Measurements from ENCODE around the gene MELTF.

Gene MELTF

DNA sequence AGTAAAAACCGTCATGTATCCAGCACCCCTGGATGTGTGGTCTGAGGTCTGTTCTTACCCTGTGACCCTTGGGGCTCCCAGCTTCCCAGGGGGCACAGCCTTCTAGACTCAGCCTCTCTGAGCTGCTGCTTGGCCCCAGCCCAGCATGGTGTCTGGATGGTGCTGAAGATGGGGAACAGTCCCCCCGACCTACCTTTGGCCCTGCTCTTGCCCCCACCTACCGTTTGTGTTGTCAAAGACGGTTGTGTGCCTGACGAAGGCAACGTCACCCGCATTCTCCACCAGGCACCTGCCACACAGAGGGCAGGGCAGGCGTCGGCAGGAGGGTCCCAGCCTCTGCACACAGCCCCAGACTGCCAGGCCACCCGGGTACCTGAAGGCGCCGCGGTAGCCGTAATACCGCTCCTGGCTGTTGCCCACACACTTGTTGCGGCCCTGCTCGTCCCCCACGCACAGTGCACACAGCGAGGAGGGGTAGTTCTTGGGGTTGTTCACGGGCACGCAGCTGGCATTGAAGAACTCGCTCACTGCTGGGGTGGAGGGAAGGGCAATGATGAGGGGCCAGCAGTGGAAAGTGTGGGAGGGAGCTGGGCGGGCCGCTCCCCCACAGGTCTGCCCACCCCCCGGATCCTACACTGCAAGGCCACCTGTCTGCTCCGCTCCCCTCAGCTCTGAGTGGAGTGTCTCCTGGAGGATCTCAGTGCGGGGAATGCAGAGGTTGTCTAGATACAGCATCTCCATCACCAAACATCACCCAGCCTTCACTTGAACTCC, 21.0 kb downstream of the MELTF start:
- DNase-seq, result no peak

DNA sequence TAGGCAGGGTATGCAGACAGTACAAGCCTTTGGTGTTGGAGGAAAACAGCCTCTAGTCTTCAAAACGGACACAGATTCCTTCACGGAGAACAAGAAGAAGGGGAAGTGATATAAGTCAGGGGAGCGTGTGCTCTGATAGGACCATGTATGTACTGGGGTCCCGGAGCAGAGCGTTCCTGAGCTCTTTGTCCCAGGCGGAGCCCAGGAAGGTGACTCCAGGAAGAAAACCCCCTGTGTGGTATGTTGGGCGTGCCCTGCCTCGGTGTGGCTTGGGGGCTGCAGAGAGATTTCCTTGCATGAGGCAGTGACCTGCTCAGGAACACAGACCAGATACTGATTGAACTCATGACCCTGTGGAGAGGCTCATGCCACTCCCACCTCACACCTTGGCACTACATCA, 21.7 kb downstream of the MELTF start:
- no peak for DNase-seq

DNA sequence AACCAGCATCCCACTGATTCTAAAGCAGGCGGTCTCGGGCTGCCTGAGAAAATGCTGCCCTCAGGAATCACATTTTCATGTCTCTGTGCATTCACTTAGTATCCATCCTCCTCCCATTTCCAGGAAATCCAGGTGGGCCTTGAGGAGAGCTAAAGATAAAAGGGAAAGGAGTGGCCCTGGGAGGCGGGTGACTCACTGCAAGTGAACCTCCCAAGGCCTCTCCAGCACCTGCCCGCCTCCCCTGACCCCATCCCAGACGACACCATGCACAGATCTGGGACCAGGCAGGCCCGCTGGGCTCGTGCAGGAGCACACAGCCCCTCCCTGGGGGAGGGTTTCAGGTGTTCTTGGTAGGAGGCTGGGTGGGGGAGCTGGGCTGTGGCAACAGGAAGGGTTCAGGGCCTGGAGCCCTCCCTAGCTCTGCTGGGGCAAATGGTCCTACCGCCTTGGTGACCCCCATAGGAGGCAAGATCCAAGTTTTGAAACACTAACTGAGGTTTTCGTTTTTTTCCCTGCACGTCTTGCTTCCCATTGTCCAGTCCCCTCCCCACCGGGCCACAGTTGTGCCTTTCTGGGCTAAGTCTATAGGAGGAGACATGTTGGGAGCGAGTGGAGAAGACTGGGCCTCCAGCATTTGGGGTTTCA, 22.2 kb downstream of the MELTF start:
- DNase-seq, result no peak

DNA sequence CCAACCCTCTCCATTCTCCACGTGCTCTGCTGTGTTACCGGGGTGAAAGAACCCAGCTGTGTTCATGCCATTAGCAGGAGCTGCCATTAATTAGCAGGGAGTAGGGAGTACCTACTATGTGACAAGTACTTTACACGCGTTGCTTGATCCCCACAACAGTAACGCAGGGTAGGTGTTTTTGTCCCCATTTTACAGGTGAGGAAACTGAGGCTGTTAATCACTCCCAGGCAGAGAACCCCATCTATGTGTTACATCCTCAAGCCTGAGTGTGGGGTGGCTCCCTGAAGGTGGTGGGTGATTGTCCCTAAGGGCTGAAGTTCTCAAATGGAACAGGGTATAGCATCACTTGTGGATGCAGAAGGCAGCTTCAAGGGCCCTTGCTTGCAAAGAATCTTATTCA, 22.8 kb downstream of the MELTF start:
- DNase-seq, result no peak

DNA sequence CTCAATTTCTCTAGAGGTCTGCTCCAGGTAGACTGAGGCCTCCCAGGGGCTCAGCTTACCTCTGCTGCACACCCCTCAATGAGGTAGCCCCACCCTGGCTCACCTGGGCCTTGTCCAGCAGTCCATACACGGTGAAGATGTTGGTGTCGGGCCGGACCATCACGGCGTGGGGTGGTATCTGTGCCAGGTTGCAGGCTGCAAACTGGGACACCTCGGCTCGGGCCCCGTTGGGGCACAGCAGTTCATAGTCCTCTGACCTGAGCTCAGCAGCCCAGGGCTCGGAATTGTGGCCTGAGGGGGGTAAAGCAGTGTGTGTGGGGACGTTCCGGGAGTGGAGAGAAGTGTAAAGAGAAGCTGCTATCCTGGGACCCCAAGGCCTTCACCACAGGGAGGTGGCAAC, 23.2 kb downstream of the MELTF start:
- no peak for DNase-seq

DNA sequence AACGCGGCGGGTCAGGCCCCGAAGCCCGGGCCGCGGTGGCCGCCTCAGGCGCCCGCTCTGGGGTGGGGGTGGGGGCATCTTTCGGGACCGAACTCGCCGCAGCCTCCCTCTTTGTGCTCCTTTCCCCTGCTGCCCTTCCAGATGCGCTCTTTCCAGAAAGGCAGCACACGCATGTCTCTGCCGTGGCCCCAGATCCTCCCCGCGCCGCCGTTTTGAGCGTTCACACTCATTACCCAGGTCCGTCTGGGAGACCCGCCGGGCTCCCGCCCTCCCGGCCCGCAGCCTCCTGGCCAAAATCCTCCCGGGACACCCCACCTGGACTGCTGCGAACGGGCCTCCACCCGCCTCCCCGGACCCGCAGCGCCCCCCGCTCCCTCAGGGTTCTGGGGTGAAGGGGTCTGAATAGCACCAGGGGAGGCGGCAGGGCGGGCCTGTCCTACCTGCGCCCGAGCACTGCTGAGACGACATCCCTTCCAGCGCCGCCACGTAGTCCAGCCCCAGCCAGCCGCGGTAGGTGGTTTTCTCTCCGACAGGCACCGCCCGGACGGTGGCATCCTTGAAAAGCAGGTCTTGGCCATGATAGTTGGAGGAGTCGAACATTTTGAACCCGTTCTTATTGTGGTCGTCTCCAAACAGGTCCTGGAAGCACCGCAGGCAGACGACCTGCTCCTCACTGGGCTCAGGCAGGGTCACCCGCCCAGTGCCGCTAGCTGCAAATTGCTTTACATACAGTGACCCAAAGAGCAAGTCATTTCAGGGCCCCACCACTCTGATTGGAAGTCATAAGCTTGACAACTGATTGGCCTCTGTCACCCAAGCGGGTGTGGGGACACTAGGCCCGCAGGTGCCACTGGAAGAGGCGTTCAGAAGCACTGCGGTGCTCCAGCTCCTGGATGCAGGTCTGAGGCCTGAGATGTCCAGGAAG, 25.9 kb downstream of the MELTF start:
- peak; percentile 15 for DNase-seq

DNA sequence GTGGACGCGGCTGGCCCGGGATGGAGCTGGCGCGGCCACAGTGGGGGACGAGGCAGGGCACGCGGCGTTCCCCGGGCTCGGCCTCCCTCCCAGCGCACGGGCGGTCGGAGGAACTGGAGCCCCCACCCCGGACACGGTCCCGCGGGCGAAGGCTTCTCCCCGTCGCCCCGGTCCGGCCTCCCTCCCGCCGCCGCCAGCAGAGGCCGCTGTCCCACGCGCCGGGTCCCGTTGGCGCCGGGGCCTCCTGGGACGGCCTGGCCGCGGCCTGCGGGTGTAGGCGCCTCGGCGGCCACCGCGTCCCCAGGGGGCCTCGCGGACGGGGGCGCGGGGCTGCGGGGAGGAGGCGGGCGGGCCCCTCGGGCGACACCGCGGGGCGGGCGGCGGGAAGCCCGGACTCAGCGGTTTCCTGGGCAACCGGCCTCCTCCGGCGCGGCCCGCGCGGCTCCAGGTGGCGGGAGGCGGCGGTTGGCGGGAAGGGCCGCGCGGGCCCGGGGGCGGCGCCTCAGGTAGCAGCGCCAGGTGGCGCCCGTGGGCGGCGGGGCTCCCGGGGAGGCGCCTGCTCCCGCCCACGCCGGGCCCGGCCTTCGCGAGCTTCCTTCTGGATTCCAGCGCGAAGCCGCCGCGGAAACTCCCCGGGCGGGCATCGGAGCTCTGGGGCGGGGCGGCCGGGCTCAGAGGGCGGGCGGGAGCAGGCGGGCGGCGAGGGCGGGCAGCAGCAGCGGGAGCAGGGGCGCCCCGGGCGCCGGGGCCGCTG, 26.7 kb downstream of the MELTF start:
- DNase-seq, result peak; percentile 70

DNA sequence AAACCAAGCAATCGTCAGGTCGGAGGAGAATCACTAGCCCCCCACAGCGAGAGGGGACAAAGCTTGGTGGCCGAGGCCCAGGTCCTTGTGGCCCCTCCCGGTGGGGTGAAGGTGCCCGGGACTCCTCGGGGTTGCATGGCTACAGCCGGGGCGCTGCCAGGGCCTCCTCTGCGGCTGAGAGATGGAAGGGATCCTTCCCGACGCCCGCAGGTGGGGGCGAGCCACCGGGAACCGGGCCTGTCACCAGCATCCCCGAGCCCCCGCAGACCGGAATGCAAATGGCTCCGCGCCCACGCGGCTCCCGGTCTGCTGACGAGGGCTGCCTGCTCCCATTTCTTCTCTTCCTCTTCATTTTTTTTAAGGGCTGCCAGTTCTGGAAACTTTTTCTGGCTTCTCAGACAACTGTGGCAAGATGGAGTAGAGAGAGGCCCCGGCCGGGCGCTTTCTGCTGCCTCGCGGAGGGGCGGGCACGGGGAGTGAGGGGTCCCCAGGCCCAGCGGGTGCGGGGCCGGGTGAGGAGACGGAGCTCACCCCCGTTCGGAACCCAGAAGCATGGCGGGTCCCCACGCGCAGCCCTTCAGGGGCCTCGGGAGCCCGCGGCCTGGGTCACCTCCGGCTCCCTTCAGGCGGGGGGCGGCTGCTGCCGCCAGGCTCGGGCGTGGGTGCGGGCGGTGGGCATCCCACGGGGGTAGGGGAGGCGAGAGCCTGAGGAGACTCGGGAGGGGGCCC, 27.5 kb downstream of the MELTF start:
- peak; percentile 12 for DNase-seq

DNA sequence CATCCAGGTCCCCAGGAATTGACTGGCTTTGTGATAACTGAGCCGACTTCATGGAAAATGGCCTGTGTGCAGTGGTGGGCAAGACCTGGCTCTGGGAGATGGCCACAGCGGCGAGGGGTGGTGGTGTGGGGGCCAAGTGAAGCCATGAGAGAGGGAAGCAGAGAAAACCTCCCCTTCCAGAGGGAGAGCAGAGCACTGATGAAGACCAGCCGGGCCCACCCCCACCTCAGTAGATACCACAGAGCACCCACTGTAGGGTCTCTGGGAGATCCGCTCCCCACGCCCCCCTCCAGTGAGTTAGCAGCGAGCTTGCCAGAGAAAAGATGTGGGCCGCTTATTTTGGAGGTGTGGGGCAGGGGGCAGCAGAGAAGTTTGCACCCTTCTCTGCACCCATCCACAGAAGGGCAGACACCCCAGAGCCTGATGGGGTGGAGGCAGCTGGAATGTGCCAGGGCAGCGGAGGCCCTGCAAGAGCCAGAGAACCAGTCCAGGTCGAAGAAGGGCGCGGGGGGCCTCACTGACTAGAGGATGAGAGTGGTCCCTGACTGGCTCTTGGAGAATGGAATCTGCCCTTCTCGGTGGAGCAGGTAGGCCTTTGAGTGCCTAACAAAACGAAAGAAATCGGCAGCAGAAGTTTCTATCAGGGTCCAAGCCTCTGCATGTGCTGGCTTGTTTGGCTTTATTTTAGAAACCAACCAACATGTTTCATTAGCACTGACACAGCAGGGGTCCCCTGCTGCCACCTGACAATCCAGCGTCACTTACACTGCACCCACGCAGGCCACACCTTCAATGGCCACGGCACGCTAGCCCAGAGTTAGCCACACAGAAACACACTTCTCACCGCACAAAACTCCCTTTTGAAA, 28.3 kb downstream of the MELTF start:
- DNase-seq, result no peak

DNA sequence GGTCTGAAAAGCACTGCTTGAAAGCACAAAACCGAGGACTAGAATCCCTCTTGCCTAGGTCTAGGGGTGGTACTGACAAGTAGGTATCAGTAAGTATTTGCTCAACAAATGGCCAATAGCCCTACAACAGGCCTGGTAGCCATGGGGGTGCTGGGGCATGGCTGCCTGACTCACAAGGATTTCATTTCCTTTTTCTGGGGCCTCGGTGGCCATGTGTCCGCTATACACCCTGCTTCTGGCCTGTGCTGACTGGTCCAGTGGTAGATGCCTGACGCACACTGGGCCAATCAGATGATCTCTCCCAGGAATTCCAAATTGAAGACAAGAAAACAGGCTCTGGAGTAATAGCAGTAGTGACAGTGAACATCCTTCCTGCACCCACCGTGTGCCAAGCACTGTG, 29.4 kb downstream of the MELTF start:
- DNase-seq, result peak; percentile 9

DNA sequence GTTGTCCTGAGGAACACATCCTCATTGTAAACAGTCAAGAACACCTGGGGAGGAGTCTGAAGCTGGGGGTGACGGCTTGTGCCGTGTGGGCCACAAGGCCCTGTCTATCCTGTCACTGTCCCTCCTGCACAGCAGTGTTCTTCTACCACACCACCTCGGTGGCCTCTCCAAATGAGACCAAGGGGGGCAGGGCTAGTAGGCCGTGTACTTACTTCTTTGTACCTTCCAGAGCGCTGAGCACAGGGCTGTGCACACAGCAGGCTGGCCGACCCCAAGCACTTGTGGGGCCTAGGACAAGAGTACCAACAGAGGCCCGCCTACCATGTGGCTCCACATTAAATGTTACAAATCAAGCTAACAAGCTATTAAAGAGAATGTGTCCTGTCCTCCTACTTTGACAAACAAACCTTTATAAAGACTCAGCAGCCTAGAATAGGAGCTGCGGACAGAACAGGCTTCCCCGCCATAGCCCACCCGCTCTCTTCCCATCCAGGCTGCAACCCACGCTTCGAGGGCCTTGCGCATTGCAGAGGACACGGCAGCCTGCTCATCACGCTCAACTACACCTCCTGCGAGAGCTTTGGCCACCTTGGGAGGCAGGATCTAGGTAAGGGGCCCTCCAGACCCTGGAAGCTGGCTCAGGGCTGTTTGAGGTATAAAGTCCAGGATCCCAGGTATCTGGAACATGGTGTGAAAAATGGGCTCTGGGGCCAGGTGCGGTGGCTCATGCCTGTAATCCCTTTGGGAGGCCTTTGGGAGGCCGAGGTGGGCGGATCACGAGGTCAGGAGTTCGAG, 30.5 kb downstream of the MELTF start:
- DNase-seq, result no peak

DNA sequence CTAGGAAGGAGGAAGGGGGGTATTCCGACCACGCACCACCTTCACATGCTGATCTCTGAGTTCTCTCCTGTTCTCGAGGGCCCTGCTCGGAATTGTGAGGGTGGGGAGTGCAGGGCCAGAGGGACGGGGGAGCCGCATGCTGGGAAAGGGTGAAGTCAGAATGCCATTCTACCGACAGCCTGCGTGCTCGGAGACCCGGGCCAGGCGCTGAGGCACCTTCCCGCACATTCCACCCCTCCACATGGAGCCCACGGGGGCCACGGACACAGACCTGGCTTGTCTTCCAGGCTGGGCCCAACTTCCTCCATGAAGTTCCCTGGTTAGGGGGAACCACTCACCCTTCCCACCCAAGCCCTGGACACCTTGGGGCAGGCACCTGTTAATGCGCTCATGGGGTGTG, 32.3 kb downstream of the MELTF start:
- DNase-seq, result no peak

DNA sequence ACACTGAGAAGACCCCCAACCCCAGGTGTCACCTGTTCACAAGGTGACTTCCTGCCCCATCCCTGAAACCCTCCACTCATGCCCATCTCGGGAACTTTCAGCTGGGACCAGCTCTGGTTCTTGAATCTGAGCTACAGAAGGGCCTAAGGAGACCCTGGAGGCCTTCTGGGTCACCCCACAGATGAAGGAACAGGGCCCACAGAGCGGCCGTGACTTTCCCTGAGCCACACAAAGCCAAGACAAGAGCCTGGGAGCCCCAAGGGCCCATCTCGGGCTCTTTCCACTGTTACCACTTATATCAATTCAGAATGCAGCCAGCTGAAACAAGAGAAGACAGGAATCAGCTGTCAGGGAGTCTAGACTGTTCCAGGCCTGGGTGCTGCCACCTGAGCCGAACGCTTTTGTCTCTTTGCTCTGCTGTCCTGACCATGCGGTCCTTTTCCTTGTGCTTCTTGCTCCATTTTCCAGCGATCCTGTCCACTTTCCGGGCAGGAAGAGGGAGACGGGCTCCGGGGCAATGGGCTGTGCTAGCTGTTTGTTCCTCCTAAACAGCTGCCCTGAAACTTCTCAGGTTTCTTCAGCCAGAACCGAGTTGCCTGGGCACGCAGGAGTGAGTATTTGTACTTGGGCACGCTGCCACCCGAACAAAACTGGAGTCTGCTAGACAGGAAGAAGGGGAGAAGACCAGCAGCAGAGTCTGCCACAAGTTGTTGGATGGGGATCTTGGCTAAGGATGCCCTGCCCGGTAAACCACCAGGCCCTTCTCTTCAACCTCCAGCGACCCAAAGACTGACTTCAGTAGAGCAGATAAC, 33.0 kb downstream of the MELTF start:
- DNase-seq, result no peak

DNA sequence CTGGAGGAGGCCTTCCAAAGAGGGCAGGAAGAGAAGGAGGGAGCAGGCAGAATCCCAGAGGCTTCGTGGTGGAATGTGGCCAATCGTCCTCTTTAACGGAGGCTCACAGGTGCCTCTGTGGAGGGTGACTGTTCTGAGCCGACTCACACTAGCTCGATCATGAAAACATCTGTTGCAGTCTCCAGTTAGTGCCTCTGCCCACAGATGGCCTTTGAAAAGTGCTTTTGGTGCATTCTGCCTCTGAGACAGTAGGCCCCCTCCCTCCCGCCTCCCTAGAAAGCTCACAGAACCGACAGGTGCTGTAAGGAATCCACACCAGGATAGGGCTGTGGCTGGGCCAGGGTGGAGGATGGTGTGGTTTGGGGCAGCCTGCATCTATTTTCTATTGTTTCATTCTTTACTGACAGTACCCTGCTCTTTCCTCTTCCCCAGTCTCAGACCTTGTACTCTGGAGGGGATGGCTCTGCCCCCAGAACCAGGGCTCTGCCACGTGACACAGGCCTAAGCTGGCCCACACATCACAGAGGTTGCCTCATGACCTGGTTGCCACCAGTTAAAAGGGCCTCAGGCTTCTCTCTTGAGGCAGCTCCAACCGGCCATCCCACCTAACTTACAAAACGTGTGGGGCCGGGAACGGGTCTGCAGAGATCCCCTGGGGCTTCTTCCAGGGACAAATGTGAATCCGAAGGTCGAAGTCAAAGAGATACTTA, 33.8 kb downstream of the MELTF start:
- DNase-seq, result no peak

DNA sequence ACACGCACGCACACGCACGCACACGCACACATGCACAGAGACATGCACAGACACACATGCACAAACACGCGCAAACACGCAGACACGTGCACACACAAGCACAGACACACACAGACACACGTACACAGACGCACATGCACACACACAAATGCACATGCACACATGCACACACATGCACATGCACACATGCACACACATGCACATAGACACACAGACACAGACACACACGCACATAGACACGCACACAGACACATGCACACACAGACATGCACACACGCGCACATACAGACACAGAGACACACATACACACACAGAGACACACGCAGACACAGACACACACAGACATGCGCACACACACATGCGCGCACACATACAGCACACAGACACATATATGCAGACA, 34.6 kb downstream of the MELTF start:
- no peak for DNase-seq

DNA sequence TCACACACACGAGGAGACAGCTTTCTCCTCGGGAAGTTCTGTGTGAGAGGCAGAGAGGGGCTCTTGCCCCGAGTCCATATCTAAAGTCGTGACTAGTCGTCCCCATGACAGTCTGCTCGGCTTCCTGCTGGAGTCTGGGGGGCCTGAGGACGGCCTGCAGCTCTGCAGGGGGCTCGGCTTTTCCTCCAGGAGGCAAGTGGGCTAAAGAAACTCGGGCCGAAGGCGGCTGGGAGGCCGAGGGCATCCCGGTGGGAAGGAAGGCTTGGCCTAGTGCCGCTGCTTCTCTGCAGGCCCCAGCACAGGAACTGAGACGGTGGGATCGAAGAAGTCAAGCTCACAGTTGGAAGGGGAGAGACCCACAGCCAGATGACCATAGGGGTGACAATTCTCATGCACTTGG, 35.6 kb downstream of the MELTF start:
- no peak for DNase-seq

DNA sequence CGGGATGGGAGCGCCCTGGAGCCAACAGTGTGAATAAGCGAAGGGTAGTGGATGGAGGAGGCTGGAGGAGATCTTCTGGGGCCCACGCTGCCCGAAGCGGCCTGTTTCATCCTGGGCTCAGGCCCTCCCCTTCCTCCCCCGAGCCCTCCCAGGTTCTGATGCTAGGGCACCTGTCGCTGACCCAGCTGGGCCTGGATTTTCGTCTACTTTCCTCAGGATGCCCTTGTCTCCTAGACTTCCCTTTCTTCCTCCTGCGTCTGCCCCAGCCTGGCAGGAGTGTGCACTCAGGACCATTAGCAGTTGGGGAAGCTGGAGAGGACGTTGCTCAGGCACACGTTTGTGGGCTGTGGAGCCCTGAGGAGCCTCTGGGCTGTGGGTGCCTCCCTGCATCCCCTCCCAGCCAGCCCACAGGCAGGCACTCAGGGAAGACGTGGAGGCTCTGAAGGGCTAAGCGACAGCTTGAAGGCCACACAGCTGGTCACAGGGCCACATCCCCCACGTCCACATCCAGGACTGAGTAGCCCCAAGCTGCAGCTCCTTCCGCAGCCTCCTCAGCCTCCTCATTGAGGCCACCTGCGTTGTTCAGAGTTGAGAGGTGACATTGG, 37.1 kb downstream of the MELTF start:
- no peak for DNase-seq
